HFFc6 (cell line): ENCODE measurements around the gene NUDT14. TPM values are rescaled to one million over a fixed set of nuclear protein-coding genes. Genes with fewer than 3 reads are reported as not detected.

Experiments used
- DNase-seq: peaks from one replicate; pipeline ENCODE4 v3.0.0-alpha.2; 2018
- H3K27ac Mint-ChIP-seq: 2 replicates; pipeline ENCODE4 v1.8.0; 2020; ENCODE audit warnings: mild to moderate bottlenecking, mixed read lengths
- H3K27me3 Mint-ChIP-seq: 2 replicates; pipeline ENCODE4 v1.8.0; 2021; ENCODE audit warnings: mild to moderate bottlenecking, moderate library complexity, mixed read lengths; ENCODE audit not compliant: insufficient read depth
- H3K36me3 Mint-ChIP-seq: 2 replicates; pipeline ENCODE4 v1.8.0; 2021; ENCODE audit warnings: low read depth, mixed read lengths
- H3K4me1 Mint-ChIP-seq: 2 replicates; pipeline ENCODE4 v1.8.0; 2020; ENCODE audit warnings: low read depth, mixed read lengths
- H3K4me3 Mint-ChIP-seq: 2 replicates; pipeline ENCODE4 v1.8.0; 2020; ENCODE audit warnings: mild to moderate bottlenecking, moderate library complexity, mixed read lengths
- H3K9me3 Mint-ChIP-seq: 2 replicates; pipeline ENCODE4 v1.8.0; 2020; ENCODE audit warnings: mild to moderate bottlenecking, mixed read lengths
- total RNA-seq, 6 experiments: library from RNA; stranded (reverse); fragmentation: NEBNext Ultra II Directional; extraction: Animal tissue kit (Norgen Biotek cat#: 25700); gene quantifications; 2 replicates in 1 of 6; 3 replicates in 5 of 6; pipeline ENCODE4 v1.2.3, GENCODE V29; 2021
- TF ChIP-seq, protein P1 (sequence below): fragments of 200-600 bp; sonication (generic); IDR thresholded peaks from 2 replicates; pipeline ENCODE4 v1.5.0; 2021; ENCODE audit warnings: antibody characterized with exemption, mild to moderate bottlenecking

Gene NUDT14
- total RNA-seq, 6 experiments from 2014 or later: 9.8 to 13.3 (median 11.0) TPM

DNA sequence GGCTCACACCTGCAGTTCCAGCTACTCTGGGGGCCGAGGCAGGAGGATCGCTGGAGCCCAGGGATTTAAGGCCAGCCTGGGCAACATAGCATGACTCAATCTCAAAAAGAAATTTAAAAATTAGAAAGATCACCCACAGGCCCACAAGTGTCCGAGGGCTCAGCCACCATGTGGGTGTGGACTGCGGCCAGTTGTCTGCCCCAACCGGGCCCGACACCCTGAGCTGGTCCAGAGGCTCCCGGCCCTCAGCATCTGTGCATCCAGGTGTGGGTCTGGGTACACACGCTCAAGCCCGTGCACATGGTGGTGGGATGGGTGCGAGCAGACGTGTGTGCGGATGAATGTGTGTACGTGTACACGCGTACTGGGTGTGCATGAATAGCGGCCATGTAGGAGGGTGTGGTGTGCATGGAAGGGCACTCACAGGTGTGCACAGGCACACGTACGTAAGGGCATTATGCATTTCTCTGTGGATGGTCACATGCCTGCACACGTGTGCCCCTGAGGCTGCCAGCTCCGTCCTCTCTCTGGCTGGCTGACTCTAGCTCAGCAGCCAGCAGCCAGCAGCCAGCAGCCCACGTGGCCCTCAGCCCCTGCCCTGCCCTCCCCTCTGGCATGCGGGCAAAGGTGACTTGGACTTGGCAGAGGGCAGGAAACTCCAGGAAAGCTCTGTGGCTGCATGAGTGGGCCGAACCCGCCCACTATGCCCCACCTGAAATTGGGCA, 23.3 kb upstream of the NUDT14 start:
- Mint-ChIP-seq H3K4me3 (no peak overlapping the region), H3K27ac (no peak overlapping the region), H3K4me1 (peaks cover 3% of the 10 kb centered on the region), H3K36me3 (no peaks in the 10 kb centered on the region), H3K9me3 (no peaks in the 10 kb centered on the region), H3K27me3 (peaks cover 7% of the 10 kb centered on the region)
- DNase-seq: no peak
- TF ChIP-seq, protein P1, sequence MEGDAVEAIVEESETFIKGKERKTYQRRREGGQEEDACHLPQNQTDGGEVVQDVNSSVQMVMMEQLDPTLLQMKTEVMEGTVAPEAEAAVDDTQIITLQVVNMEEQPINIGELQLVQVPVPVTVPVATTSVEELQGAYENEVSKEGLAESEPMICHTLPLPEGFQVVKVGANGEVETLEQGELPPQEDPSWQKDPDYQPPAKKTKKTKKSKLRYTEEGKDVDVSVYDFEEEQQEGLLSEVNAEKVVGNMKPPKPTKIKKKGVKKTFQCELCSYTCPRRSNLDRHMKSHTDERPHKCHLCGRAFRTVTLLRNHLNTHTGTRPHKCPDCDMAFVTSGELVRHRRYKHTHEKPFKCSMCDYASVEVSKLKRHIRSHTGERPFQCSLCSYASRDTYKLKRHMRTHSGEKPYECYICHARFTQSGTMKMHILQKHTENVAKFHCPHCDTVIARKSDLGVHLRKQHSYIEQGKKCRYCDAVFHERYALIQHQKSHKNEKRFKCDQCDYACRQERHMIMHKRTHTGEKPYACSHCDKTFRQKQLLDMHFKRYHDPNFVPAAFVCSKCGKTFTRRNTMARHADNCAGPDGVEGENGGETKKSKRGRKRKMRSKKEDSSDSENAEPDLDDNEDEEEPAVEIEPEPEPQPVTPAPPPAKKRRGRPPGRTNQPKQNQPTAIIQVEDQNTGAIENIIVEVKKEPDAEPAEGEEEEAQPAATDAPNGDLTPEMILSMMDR: no peak

DNA sequence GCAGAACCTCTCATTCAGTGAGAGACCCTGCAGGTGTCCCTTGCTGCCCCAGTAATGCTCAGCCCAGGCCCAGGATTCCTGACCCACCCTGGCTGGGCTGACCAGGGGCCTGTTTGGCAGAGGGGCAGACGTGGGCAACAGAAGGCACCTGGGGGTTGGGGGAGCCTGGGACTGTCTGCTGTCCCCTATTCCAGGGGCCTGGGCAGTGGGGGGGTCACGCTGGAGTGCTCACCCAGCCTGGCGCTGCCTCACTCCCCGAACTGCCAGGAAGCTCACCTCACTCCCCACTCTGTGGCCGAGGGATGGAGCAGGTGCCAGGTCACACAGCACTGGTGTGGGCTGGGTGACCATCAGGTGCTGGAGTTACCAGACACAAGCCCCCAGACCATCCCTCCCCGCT, 22.6 kb upstream of the NUDT14 start:
- Mint-ChIP-seq H3K27ac (no peak overlapping the region), H3K27me3 (peaks cover 8% of the 10 kb centered on the region), H3K4me3 (no peak overlapping the region), H3K4me1 (peaks cover 9% of the 10 kb centered on the region), H3K9me3 (no peaks in the 10 kb centered on the region), H3K36me3 (no peaks in the 10 kb centered on the region)
- no peak for DNase-seq
- TF ChIP-seq, protein P1: no peak

DNA sequence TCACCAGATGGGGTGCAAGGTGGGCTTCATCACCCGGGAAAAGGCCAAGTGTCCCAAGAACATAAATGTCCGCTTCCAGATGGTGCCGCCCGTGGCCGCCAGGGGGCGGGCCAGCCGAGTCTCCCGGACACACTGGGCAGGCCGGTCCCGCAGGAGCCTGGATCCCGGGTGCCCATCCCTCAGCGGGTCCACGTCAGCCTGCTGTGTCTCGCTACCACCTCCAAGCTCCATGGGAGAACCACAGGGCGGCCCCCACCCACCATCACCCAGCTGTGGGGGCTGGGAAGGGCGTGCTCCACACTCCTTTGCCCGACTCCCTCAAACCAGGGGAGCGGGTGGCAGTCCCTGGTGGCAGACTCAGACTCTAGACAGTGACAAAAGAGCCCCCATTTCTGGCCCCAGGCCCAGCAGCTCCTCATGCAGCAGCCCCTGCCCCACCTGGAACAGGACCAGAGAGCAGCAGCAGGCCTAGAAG, 22.0 kb upstream of the NUDT14 start:
- Mint-ChIP-seq H3K36me3 (no peaks in the 10 kb centered on the region), H3K9me3 (no peaks in the 10 kb centered on the region), H3K27me3 (peaks cover 9% of the 10 kb centered on the region), H3K27ac (no peak overlapping the region), H3K4me1 (peaks cover 10% of the 10 kb centered on the region), H3K4me3 (peak overlapping the region; percentile 26; the same call in 1 of the 2 replicates)
- TF ChIP-seq, protein P1: peak; percentile 99
- peak; percentile 59 for DNase-seq

DNA sequence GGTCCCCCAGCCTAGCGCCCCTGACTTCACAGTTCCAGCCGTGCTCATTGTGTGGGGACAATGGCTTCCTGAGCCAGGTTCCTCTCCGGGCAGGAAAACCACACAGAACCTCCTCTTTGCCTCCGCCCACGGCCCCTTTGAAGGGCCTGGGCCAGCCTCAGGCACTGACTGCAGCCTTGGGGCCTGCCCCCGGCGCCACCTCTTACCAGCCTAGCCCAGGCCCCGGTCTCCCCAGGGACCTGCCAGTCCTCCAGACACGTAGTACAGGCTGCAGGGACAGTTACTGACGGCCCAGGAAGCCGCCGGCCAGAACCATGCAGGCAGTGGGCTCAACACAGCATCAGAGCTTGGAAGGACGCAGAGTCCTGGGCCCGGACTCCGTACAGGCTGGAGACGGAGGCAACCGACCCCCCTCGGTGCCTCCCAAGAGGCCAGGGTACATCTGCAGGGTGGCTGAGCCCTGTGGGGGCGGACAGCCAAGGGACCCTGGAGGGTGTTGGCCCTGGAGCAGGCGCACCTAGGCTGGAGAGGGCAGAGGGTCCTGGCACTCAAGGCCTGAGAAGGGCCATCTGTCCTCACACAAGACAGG, 20.9 kb upstream of the NUDT14 start:
- Mint-ChIP-seq H3K4me1 (peaks cover 10% of the 10 kb centered on the region), H3K27me3 (peaks cover 9% of the 10 kb centered on the region), H3K36me3 (no peaks in the 10 kb centered on the region), H3K27ac (no peak overlapping the region), H3K4me3 (no peak overlapping the region), H3K9me3 (no peaks in the 10 kb centered on the region)
- DNase-seq: no peak
- TF ChIP-seq, protein P1: no peak

DNA sequence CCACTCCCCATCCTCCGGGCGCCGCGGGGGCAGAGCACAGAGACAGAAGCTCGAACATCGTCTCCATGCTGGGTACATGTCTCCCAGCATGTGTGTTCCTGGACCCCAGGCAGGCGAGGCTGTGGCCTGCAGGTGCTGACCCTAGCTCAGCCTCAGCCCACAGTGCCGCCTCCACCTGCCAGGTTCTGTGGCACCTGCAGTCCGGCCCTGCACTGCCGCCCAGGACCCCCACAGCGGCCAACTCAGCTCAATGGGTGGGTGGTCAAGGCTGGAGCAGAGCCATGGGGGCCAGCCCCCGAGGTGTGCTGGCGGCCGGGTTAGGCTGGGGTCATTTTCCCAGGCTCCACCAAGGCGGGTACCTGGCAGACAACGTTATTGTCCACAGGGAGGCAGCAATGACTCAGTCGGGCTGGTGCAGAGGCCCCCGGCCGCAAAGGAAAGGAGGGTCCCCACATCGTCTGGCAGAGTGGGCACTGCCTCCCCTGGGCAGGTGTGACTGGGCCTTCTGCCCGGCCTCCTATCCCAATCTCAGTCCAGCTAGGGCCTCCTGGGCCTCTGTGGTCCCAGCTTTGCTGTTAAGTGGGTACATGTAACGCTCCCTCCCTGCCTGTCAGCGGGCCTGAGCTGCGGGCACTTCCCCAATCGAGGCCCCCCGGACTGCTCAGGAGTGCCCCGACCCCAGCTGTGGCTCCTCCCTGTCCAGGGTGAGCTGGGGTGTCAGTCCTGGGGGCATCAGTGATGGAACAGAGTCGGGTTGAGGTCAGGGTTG, 20.2 kb upstream of the NUDT14 start:
- peaks cover 10% of the 10 kb centered on the region for H3K4me1 Mint-ChIP-seq
- DNase-seq: no peak
- no peaks in the 10 kb centered on the region for H3K9me3 Mint-ChIP-seq
- peaks cover 9% of the 10 kb centered on the region for H3K27me3 Mint-ChIP-seq
- no peak overlapping the region for H3K27ac Mint-ChIP-seq
- H3K4me3 Mint-ChIP-seq: no peak overlapping the region
- H3K36me3 Mint-ChIP-seq: no peaks in the 10 kb centered on the region
- TF ChIP-seq, protein P1: peak; percentile 25; the same call in 1 of the 2 replicates
